Loucy (cell line): ENCODE results near the gene JAM3.

Source experiments
- H2AFZ ChIP-seq: fragments of 200-600 bp; sonication (generic); 2 replicates; pipeline ENCODE4 v1.6.0; 2016; ENCODE audit warnings: antibody characterized with exemption, mild to moderate bottlenecking, low read length, moderate library complexity
- H3F3A ChIP-seq: fragments of 200-600 bp; 2 replicates; pipeline ENCODE4 v1.6.0; 2016; ENCODE audit warnings: antibody characterized with exemption, low read depth, mild to moderate bottlenecking
- H3K27me3 ChIP-seq: fragments of 200-600 bp; sonication (generic); 2 replicates; pipeline ENCODE4 v1.6.1; 2014; ENCODE audit warnings: low read length, mild to moderate bottlenecking; ENCODE audit not compliant: insufficient read depth, poor library complexity, severe bottlenecking
- H3K36me3 ChIP-seq: fragments of 200-600 bp; sonication (generic); 2 replicates; pipeline ENCODE4 v1.6.1; 2016; ENCODE audit warnings: low read length; ENCODE audit not compliant: insufficient read depth
- H3K4me1 ChIP-seq: fragments of 200-600 bp; sonication (generic); 2 replicates; pipeline ENCODE4 v1.5.1; 2014; ENCODE audit warnings: low read length, mild to moderate bottlenecking; ENCODE audit not compliant: insufficient read depth, poor library complexity, severe bottlenecking
- H3K4me2 ChIP-seq: fragments of 200-600 bp; sonication (generic); 2 replicates; pipeline ENCODE4 v1.6.0; 2014; ENCODE audit warnings: antibody characterized with exemption, low read length, low read depth, mild to moderate bottlenecking; ENCODE audit not compliant: poor library complexity, severe bottlenecking
- H3K4me3 ChIP-seq: fragments of 200-600 bp; sonication (generic); 2 replicates; pipeline ENCODE4 v1.5.1; 2014; ENCODE audit warnings: low read length, mild to moderate bottlenecking, mixed read lengths; ENCODE audit not compliant: poor library complexity, severe bottlenecking
- H3K79me2 ChIP-seq: fragments of 200-600 bp; sonication (generic); 2 replicates; pipeline ENCODE4 v1.6.1; 2014; ENCODE audit warnings: low read length; ENCODE audit not compliant: insufficient read depth
- H3K9ac ChIP-seq: fragments of 200-600 bp; sonication (generic); 2 replicates; pipeline ENCODE4 v1.6.0; 2014; ENCODE audit warnings: mild to moderate bottlenecking, low read depth, low read length, moderate library complexity; ENCODE audit not compliant: poor library complexity, severe bottlenecking
- H3K9me2 ChIP-seq: fragments of 200-600 bp; sonication (generic); replicated peaks from 2 replicates; pipeline ENCODE4 v1.6.1; 2016; ENCODE audit warnings: low read depth, low read length, mixed read lengths
- H3K9me3 ChIP-seq: fragments of 200-600 bp; sonication (generic); 2 replicates; pipeline ENCODE4 v1.6.1; 2014; ENCODE audit warnings: mild to moderate bottlenecking, antibody characterized with exemption, low read length, low read depth; ENCODE audit not compliant: insufficient read depth
- H4K20me1 ChIP-seq: fragments of 200-600 bp; sonication (generic); 2 replicates; pipeline ENCODE4 v1.6.0; 2014; ENCODE audit warnings: antibody characterized with exemption, low read length, mild to moderate bottlenecking; ENCODE audit not compliant: insufficient read depth, poor library complexity, severe bottlenecking
- EZH2phosphoT487 ChIP-seq: fragments of 200-600 bp; IDR thresholded peaks from 2 replicates; pipeline ENCODE4 v1.6.1; 2018; ENCODE audit warnings: antibody characterized with exemption, mild to moderate bottlenecking, moderate library complexity, borderline replicate concordance
- TF ChIP-seq, protein P1 (sequence below): fragments of 200-600 bp; sonication (generic); conservative IDR thresholded peaks from 2 replicates; pipeline ENCODE4 v1.5.1; 2014; ENCODE audit warnings: mild to moderate bottlenecking, antibody characterized with exemption, low read length

The JAM3 gene

GRCh38 chr11:134098566-134099184 is 29.8 kb downstream of the JAM3 start:
- TF ChIP-seq EZH2phosphoT487: no peak
- TF ChIP-seq, protein P1, sequence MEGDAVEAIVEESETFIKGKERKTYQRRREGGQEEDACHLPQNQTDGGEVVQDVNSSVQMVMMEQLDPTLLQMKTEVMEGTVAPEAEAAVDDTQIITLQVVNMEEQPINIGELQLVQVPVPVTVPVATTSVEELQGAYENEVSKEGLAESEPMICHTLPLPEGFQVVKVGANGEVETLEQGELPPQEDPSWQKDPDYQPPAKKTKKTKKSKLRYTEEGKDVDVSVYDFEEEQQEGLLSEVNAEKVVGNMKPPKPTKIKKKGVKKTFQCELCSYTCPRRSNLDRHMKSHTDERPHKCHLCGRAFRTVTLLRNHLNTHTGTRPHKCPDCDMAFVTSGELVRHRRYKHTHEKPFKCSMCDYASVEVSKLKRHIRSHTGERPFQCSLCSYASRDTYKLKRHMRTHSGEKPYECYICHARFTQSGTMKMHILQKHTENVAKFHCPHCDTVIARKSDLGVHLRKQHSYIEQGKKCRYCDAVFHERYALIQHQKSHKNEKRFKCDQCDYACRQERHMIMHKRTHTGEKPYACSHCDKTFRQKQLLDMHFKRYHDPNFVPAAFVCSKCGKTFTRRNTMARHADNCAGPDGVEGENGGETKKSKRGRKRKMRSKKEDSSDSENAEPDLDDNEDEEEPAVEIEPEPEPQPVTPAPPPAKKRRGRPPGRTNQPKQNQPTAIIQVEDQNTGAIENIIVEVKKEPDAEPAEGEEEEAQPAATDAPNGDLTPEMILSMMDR: peak; percentile 64
- Histone ChIP-seq H3K9ac (no peak overlapping the region), H3K27me3 (no peaks in the 10 kb centered on the region)

GRCh38 chr11:134100171-134100570 is 31.3 kb downstream of the JAM3 start:
- Histone ChIP-seq H2AFZ (no peak overlapping the region), H3K4me1 (no peaks in the 10 kb centered on the region), H3K9me2 (no peaks in the 10 kb centered on the region), H3K36me3 (no peaks in the 10 kb centered on the region), H3K9me3 (no peaks in the 10 kb centered on the region), H3K4me2 (no peak overlapping the region), H3K27me3 (no peaks in the 10 kb centered on the region), H3K9ac (no peak overlapping the region), H3K79me2 (no peaks in the 10 kb centered on the region), H3K4me3 (no peak overlapping the region), H4K20me1 (no peaks in the 10 kb centered on the region), H3F3A (no peaks in the 10 kb centered on the region)
- TF ChIP-seq EZH2phosphoT487: no peak
- TF ChIP-seq, protein P1: no peak

More at GRCh38 chr11:134098566-134099184, 29.8 kb downstream of the JAM3 start:
- no peak overlapping the region for H3K4me3 ChIP-seq
- H4K20me1 ChIP-seq: no peaks in the 10 kb centered on the region
- H3F3A ChIP-seq: no peaks in the 10 kb centered on the region
- H2AFZ ChIP-seq: no peak overlapping the region
- no peaks in the 10 kb centered on the region for H3K79me2 ChIP-seq
- no peaks in the 10 kb centered on the region for H3K9me2 ChIP-seq
- no peaks in the 10 kb centered on the region for H3K9me3 ChIP-seq
- no peak overlapping the region for H3K4me2 ChIP-seq
- H3K4me1 ChIP-seq: no peaks in the 10 kb centered on the region
- no peaks in the 10 kb centered on the region for H3K36me3 ChIP-seq

DNA sequence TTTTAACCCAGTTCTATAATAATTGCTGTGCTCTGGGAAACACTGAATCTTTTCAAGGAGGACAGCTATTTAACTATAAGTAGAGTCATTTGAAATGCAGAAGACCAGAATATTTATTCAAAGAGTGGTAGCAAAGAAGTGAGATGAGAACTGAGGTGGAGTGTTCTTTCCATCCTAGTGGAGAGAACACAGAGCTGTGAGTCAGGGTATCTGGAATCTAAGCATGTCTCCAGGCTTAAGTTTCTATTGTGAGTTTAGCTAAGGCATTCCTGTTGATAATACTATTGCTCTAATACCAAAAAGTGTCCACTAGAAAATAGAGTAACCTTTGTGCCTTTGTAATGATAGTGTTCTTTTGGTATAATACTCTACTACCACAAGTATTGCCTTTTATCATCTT is 32.4 kb downstream of the JAM3 start:
- Histone ChIP-seq H3K36me3 (no peaks in the 10 kb centered on the region), H3K4me1 (no peaks in the 10 kb centered on the region), H3K9me3 (no peaks in the 10 kb centered on the region), H3K79me2 (no peaks in the 10 kb centered on the region), H3K27me3 (no peaks in the 10 kb centered on the region), H3K4me2 (no peak overlapping the region), H3K9ac (no peak overlapping the region), H3K9me2 (no peaks in the 10 kb centered on the region), H4K20me1 (no peaks in the 10 kb centered on the region), H2AFZ (no peak overlapping the region), H3F3A (no peaks in the 10 kb centered on the region), H3K4me3 (no peak overlapping the region)
- TF ChIP-seq EZH2phosphoT487: no peak
- TF ChIP-seq, protein P1: no peak
